Inflammatory macrophage treated with lipopolysaccharide for 4 hours (primary cell): ENCODE results near the gene NCF1.
"Not testable (repeated sequence)": the region's sequence is repeated elsewhere in the genome, so short reads cannot be mapped to it uniquely, and the experiment has no call there.

ENCODE experiments used
- DNase-seq: peaks from one replicate; pipeline ENCODE4 v3.0.0-alpha.2; 2020

Gene NCF1

DNA sequence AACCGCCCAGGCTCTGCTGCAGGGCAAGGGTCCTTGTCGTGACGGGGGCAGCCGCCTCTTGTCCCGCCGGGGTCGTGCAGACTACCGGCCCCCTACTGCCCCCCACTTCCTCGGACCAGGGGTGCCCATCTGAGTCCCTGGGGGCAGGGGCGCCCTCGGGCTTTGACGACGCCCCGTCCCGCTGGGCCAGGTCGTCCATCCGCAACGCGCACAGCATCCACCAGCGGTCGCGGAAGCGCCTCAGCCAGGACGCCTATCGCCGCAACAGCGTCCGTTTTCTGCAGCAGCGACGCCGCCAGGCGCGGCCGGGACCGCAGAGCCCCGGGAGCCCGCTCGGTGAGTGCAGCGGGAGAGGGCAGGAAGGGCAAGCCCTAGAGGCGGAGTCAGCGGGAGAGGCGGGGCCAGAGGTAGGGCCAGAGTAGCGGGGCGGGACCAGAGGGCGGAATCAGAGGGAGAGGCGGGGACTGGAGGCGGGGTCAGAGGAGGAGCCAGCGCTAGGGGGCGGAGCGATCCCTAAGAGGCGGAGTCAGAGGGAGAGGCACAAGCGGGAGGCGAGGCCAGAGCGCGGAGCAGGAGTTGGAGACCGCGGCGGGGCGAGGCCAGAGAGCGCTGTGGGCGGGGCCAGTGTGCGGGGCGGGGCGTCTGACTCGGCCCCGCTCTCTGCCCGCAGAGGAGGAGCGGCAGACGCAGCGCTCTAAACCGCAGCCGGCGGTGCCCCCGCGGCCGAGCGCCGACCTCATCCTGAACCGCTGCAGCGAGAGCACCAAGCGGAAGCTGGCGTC lies 14.7 kb downstream of the NCF1 start:
- DNase-seq: peak; percentile 89

DNA sequence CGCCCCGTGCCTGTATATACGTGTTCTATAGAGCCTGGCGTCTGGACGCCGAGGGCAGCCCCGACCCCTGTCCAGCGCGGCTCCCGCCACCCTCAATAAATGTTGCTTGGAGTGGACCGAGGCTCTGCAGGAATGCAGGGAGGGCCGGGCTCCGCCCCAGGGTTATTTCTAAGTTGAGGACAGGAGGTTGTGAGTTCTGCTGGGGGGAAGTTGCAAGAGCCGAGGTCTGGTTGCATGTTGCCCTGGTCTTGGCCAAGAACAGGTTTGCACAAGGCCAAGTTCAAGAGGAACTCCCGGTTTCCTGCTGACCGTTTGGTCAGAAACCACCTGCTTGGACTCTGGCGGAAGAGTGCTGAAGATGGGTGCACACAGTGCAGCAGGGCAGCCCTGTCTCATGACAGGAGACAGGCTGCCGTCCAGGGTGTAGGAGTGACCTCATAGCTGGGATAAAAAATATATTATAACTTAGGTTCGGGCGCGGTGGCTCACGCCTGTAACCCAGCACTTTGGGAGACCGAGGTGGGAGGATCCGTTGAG lies 15.5 kb downstream of the NCF1 start:
- DNase-seq: not testable (repeated sequence)

GRCh38 chr7:74797848-74798622 lies 24.2 kb downstream of the NCF1 start:
- DNase-seq: not testable (repeated sequence)

GRCh38 chr7:74798644-74799043 lies 24.8 kb downstream of the NCF1 start:
- not testable (repeated sequence) for DNase-seq

DNA sequence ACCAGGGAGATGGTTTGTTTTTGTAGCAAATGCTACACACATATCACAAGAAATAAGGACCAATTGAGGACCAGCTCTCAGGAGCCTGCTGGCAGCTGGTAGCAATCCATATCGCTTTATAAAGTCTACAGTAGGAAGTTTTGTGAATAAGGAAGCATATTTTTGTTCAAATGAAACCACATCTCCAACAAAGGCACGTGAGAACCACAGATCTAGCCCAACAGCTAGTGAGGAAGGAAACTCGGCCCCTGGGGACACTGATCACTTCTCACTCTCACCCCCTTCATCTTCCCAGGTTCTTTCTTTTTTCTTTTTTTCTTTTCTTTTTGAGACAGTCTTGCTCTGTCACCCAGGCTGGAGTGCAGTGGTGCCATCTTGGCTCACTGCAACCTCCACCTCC lies 42.1 kb downstream of the NCF1 start:
- not testable (repeated sequence) for DNase-seq

DNA sequence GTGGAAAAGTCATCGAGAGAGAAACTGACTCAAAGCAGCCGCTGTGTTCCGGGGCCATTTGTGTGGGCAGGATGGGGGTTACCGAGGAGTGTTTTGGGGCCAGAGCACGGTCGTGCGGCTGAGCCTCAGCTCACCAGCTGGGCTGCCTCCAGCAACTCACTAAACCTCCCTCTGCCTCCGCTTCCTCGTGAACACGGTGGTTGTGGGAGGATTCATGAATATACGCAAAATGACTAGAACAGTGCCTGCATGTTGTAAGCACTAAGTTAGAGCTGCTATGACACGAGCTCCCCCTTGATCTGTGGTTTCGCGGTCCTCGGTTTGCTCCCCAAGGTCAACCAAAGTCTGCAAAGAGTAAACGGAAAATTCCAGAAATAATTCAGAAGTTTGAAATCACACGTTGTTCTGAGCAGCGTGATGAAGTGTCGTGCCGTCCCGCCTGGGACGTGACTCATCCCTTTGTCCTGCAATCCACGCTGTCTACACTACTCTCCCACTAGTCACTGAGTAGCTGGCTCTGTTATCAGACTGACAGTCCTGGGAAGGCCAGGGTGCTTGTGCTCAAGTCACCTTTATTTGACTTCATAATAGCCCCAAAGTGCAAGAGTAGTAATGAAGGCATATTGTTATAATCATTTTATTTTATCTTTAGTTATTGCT lies 46.5 kb downstream of the NCF1 start:
- DNase-seq: not testable (repeated sequence)

- DNase-seq: not testable (repeated sequence)
These were observed 47.4 kb downstream of the NCF1 start for GRCh38 chr7:74821259-74821658.

GRCh38 chr7:74829959-74830358 lies 56.1 kb downstream of the NCF1 start:
- DNase-seq: not testable (repeated sequence)

DNA sequence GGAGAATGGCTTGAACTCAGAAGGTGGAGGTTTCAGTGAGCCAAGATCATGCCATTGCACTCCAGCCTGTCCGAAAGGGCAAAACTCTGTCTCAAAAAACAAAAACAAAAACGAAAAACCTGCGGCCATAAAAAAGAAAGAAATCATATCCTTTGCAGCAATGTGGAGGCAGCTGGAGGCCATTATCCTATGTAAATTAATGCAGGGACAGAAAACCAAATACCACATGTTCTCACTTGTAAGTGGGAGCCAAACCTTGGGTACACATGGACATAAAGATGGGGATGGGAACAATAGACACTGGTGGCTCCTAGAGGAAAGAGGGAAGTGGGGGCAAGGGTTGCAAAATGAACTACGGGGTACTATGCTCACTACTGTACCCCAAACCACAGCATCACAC lies 56.6 kb downstream of the NCF1 start:
- DNase-seq: not testable (repeated sequence)
